Astrocyte of the spinal cord (primary cell): Measurements from ENCODE around the gene HDLBP.

ENCODE experiments used
- DNase-seq: peaks from one replicate; pipeline ENCODE4 v3.0.0; 2011; ENCODE audit warnings: low read depth, low spot score
- H3K4me3 ChIP-seq: 2 replicates; pipeline ENCODE4 v1.5.1; 2011; ENCODE audit warnings: low read depth, mild to moderate bottlenecking, low read length, moderate library complexity
- CTCF ChIP-seq: IDR thresholded peaks from 2 replicates; pipeline ENCODE4 v1.5.1; 2012; ENCODE audit warnings: low read depth, mild to moderate bottlenecking, low read length, inconsistent platforms
- in situ Hi-C: cut with HindIII; loops from 2 replicates; pipeline ENCODE4 v1.10.0; 2017; ENCODE audit warnings: low sequenced_read_pairs

Gene HDLBP

GRCh38 chr2:241190291-241190981 lies 125.0 kb downstream of the HDLBP start:
- no peak for DNase-seq
- in situ Hi-C loops: no loop called here
- no peak overlapping the region for H3K4me3 ChIP-seq
- TF ChIP-seq CTCF: no peak

GRCh38 chr2:241189856-241190201 lies 125.6 kb downstream of the HDLBP start:
- in situ Hi-C loops: no loop called here
- no peak for TF ChIP-seq CTCF
- no peak for DNase-seq
- no peak overlapping the region for H3K4me3 ChIP-seq

- in situ Hi-C loops: no loop called here
- TF ChIP-seq CTCF: no peak
- no peak overlapping the region for H3K4me3 ChIP-seq
- DNase-seq: no peak
Observed at GRCh38 chr2:241189093-241189855, 126.2 kb downstream of the HDLBP start.

GRCh38 chr2:241188361-241189092 lies 126.9 kb downstream of the HDLBP start, which contains the start of gene ANO7:
ANO7 (plus strand) TSS chr2:241188677; CDS start chr2:241190064, 1,387 bp downstream.
- H3K4me3 ChIP-seq: no peak within 1 kb of the TSS
- DNase-seq: no peak
- no peak for TF ChIP-seq CTCF
- in situ Hi-C loops: no loop called here

GRCh38 chr2:241187918-241188234 lies 127.6 kb downstream of the HDLBP start:
- in situ Hi-C loops: no loop called here
- H3K4me3 ChIP-seq: no peak overlapping the region
- DNase-seq: no peak
- no peak for TF ChIP-seq CTCF

- no peak for DNase-seq
- no peak overlapping the region for H3K4me3 ChIP-seq
- in situ Hi-C loops: no loop called here
- no peak for TF ChIP-seq CTCF
Observed at GRCh38 chr2:241187101-241187917, 128.2 kb downstream of the HDLBP start.
